ENCODE results near the gene BEST4. TPM values are rescaled to one million over a fixed set of nuclear protein-coding genes. Genes with fewer than 3 reads are reported as not detected.

BEST4 gene
- total RNA-seq, result 0.11 TPM in 1 of 2 replicates, not detected in the other

DNA sequence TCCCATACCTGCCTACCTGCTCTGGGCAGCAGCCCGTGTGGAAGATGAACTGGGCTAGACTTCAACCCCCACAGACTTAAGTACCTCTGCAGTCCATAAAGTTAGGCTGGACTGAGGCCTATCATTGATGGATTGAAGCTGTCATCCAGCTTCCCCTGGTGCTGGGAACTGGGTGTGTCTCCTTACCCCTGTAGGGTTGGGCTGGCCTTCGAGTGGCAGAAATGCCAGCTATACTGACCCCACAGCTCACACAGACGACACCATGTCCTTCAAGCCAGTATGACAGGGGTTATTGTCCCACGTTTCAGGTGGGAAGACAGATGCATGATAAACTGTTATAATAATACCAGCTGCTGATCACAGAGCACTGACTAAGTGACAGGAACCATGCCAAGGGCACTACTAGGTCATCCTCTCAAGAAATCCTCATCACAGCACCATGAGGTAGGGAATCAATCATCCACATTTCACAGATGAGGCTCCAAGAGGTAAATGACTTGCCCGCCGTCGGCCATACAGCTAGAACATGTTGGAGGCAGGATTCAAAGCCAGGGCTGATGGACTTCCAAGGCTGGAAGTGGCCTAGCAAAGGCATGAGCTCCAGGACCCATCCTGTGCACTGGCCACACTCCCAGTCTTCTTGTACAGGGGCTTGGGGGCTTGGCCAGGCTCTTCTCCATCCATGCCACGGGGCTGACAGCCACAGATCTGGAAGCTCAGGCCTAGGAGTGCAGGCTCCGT lies at the start of gene BEST4:
TSS of gene BEST4 (minus strand) at position 51 of the 741 bp plus-strand sequence. CDS start 465 bp downstream, outside the sequence.

DNA sequence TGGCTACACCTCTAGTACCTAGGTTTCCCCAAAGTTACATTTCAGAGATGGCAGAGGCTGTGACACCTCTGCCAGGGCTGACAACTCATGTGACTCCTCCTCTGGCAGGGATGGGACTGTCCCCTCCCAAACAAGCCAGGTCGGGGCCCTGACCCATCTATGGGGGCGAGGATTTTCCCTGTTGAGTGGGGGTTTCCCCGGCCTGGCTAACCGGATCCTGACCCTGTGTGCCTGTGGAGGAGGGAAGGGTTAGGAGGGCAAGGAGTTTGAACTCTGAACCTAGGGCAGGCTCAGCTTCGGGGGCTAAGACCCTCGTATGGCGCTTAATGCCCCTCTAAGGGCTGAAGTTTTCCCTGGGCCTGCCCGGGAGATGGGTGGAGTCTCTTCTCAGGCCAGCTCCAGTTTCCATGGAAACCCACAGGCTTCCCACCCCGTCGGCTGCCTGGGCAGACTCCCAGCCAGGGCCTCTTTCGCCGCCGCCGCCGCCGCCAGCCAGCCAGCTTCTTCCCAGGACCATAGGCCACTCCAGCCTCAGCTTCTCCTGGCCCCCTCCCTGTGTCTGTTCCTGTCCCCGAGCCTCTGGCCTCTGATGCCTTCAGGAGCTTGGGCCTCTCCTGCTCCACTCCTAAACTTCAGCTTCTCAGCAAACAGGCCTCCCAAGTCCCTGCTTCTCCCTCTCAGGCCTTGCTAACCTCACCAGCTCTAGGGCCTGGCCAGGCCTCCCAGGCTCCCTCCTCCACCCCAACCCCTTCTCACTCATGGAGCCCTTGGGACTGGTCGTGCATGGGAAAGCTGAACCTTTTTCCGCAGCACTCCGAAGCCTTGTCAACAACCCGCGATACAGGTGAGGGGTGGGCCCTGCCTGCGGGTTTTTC lies 20.3 kb upstream of the BEST4 start, which contains the start of gene BTBD19:
TSS of gene BTBD19 (plus strand) at position 461 of the 875 bp plus-strand sequence. CDS start at position 759, 298 bp downstream.

DNA sequence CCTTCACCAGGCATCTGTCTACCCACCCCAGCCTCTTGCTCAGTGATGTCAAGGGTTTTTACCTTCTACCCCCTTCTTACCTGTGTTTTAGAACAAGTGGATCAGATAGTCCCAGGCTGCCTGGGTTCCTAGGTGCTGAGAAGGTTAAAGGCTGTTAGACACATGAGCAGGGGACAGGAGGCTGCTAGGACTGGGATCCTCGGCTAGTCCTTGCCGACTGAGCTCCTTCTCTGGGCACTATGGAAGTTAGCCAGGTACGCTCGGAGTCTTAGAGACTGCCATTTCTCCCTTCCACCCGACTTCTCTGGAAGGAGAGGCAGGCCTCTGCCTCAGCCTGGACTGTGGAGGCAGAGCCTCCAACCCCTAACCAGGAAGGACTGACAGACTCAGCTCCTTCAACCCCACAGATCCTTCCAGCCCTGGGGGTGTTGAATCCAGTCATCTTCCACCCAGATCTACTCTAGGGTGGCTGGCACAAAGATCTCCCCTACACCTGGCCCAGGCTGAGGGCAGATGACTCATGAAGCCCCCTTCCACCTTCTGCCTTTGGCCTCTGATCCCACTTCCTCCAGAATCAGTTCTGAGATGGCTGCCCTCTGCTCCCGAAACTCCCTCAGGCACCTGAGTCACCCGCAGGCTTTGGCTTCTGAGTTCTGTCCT lies 18.9 kb upstream of the BEST4 start, which contains the start of gene DYNLT4:
TSS of gene DYNLT4 (minus strand) at position 648 of the 660 bp plus-strand sequence. CDS start 683 bp downstream, outside the sequence.

DNA sequence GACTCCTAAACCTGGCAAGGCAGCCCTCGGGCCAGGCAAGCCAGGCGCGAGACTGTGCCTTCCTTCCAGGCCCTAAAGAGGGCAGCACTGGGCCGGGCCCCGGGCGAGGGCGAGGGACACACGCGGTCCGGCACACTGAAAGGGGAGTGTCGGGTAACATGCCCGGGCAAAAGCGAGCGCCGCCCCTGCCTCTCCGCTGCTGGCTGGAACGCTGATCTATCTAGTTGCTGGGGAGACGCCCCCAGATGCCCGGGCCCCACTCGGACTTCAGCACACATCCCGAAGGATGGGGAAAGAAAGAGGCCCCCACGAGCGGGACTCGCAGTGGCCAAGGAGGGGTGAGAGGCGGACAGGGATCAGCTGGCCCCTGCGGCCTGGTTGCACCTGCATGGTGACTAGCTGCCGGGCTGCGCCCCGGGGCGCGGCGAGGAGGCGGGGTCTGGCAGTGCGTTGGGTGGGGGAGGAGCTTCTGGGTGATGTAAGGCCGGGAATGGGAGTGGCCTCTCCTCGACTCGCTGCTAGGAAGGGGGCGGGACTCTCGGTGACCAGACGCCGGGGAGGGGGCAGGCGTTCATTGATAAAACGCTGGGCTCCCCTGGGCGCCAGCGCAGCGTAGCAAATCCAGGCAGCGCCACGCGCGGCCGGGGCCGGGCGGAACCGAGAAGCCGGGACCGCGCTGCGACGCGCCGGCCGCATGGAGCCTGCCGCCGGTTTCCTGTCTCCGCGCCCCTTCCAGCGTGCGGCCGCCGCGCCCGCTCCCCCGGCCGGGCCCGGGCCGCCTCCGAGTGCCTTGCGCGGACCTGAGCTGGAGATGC lies 12.0 kb upstream of the BEST4 start, which contains the start of gene PLK3:
TSS of gene PLK3 (plus strand) at position 608 of the 815 bp plus-strand sequence. CDS start at position 695, 87 bp downstream.

DNA sequence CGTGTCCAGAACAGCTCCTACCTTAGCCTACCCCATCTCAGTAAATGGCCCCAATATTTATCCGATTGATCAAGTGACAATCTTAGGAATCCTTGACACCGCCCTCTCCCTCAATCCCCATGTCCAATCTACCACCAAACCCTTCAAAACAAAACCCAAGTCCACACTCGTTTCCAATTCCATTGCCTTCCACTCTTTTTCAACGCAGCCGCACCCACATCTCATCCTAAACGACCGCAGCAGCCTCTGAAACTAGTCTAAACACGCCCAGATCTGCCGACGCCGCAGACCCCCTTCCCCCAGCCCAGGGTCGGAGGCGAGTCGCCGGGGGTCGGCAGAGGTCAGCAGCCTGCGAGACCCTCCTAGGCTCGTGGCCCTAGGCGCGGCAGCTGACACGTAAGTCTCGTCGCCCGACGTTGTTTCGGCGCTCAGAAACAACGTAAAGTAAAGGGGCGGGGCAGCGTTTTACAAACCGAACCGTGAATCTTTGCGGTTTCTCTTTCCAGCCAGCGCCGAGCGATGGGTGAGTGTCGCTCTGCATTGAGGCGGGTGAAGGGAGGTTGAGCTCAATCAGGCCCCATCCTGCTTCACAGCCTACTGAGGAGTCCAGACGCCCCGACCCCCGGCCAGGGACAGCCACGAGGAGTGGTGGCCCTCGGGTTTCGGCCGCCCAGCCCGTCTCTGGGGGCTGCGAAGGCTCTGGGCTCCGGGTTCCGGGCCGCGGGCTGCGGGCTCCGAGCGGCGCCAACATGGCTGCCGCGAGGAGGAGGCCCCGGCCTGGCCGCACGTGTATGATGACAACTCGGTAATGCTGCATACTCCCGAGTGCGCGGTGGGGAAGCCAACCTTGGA lies 12.7 kb downstream of the BEST4 start, which contains the start of gene RPS8:
TSS of gene RPS8 (plus strand) at position 463 of the 852 bp plus-strand sequence. CDS start at position 520, 57 bp downstream.

DNA sequence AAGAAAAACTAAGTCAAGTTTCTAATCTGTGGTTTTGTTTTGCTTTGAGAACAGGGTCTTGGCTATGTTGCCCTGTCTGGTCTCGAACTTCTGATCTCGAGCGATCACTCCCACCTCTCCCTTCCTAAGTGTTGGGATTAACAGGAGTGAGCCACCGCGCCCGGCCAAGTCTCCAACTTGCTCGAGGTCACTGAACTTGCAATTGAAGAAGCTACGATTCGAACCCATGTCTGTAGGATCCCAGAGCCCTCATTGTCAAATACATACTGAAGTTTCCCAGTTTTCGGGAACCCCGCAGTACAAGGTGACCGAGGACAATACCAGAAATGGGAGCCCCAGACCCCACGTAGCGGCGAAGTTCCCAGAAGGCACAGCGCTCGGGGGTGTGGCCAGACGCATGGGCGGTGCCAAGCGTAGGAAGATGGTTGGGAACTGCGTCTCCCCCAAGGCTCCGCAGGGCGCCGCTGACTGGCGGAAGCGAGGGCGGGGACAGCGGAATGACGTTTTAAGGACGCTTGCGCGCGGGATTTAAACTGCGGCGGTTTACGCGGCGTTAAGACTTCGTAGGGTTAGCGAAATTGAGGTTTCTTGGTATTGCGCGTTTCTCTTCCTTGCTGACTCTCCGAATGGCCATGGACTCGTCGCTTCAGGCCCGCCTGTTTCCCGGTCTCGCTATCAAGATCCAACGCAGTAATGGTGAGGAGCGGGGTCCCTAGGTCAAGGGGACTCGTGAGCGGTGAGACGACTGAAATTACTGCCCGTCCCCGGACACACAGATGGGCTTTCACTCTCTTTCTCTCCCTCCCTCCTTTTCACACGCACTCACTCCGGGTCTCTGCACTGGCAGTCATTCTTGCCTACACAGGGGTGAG lies 48.4 kb downstream of the BEST4 start, which contains the start of gene KIF2C:
TSS of gene KIF2C (plus strand) at position 531 of the 872 bp plus-strand sequence. CDS start at position 627, 96 bp downstream.

Other genes starting within 250 kb of the BEST4 start
- gene TMEM53, start 113.7 kb downstream of the BEST4 start, total RNA-seq, result 9.1 and 9.3 TPM in 2 replicates
- 0.11 and 0.87 TPM in 2 replicates for gene ARMH1, start 113.5 kb downstream of the BEST4 start, total RNA-seq
- not detected in 2 replicates for gene RNU5D-1, start 57.0 kb downstream of the BEST4 start, total RNA-seq
- gene KIF2C, start 48.3 kb downstream of the BEST4 start, total RNA-seq, result 21.6 and 87.8 TPM in 2 replicates
- 1,812 and 2,006 TPM in 2 replicates for gene RPS8, start 12.6 kb downstream of the BEST4 start, total RNA-seq
- gene PLK3, start 12.2 kb upstream of the BEST4 start, total RNA-seq, result 39.4 and 43.7 TPM in 2 replicates
- not detected in 2 replicates for gene DYNLT4, start 19.2 kb upstream of the BEST4 start, total RNA-seq
- gene BTBD19, start 20.4 kb upstream of the BEST4 start, total RNA-seq, result 5.4 and 12.0 TPM in 2 replicates
- gene PTCH2, start 55.1 kb upstream of the BEST4 start, total RNA-seq, result 0.12 and 0.22 TPM in 2 replicates
- gene EIF2B3, start 198.4 kb upstream of the BEST4 start, total RNA-seq, result 48.0 and 73.4 TPM in 2 replicates
- 21.0 and 21.5 TPM in 2 replicates for gene HECTD3, start 223.2 kb upstream of the BEST4 start, total RNA-seq
- gene UROD, start 224.1 kb upstream of the BEST4 start, total RNA-seq, result 133 and 181 TPM in 2 replicates

Measured in uterine smooth muscle cell (primary cell).